ENCODE results near the gene LRRC15. TPM values are rescaled to one million over a fixed set of nuclear protein-coding genes. Genes with fewer than 3 reads are reported as not detected.
A peak's percentile ranks its signal among the peaks of the same experiment; 100 is the strongest.

The LRRC15 gene
- total RNA-seq, 1 experiment from 2014 or later = 0.28 TPM

GRCh38 chr3:194384156-194384555 lies 14.6 kb upstream of the LRRC15 start:
- Histone ChIP-seq H3K27me3 (ENCODE audit: control insufficient read depth, insufficient read depth, low read length) (no peaks in the 10 kb centered on the region), H3K4me1 (ENCODE audit: control insufficient read depth, insufficient read depth, low read length) (0 out of 2 replicates have a peak, but pooled peaks cover 6% of the 10 kb centered on the region), H3K4me3 (ENCODE audit: low read depth in 2 of 2, low read length in 2 of 2) (no peak overlapping the region), H3K27ac (ENCODE audit: low read length) (no peak overlapping the region), H3K36me3 (ENCODE audit: control insufficient read depth, insufficient read depth, low read length) (no peaks in the 10 kb centered on the region), H3K9me3 (ENCODE audit: control insufficient read depth, insufficient read depth, low read depth, low read length) (no peaks in the 10 kb centered on the region)
- in situ Hi-C loops (cut with HindIII; ENCODE audit: low pct_unique_long_range_greater_than_20kb, low sequenced_read_pairs) = no loop called here
- no peak for TF ChIP-seq REST (IDR thresholded peaks at IDR 0.05; ENCODE audit: insufficient read depth in 1 of 2, low read depth in 2 of 2, low read length in 1 of 2)
- TF ChIP-seq POLR2AphosphoS5 (IDR thresholded peaks at IDR 0.05; ENCODE audit: low read depth, low read length) = no peak
- TF ChIP-seq CTCF (IDR thresholded peaks at IDR 0.05) = no peak
- no peak for TF ChIP-seq TCF7L2 (IDR thresholded peaks at IDR 0.05; ENCODE audit: low read depth, low read length)
- TF ChIP-seq SIN3A (IDR thresholded peaks at IDR 0.05; ENCODE audit: borderline replicate concordance, insufficient read depth, low read depth, low read length) = no peak
- ChIA-PET POLR2A (no interaction called here), CTCF (no interaction called here)
- intact Hi-C loops (cut with micrococcal nuclease; ENCODE audit: unreplicated experiment) = no loop called here
- no TSS peak for BruUV-seq (replicated peaks)
- no peak for DNase-seq (ENCODE audit: low read depth, low spot score)
- peak; percentile 37; the same call in 1 of the 2 replicates for ATAC-seq

DNA sequence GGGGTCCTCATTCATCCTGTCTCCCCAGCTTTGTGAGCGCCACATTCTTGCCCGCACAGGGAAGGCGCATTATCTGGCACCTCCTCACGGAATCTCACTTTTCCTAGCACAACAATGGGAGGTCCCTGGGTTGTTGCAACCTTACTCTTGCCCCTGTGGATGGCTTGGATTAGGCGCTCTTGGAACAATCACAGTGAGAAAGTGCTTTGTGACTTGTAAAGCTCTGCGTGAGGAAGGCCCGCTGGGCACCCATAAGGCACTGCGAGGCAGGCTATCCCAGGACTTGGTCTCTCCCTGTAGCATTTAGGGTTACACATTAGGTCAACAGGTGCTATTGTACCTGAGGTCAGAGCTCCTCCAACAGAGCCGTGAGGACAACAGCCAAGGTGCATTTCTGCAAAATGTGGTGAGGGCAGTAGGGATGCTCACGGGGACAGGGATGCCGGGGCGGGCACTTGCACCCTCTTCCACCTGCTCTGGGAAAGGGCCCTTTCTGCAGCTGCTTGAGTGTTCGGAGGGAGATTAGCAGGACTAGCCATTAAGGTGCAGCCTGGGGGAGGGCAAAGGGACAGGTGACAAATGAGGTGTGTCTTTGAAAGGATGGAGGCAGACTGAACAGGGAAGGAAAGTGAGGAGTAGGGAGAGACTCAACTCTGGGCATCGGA lies 13.9 kb upstream of the LRRC15 start:
- no peaks in the 10 kb centered on the region for H3K9me3 ChIP-seq (ENCODE audit: control insufficient read depth, insufficient read depth, low read depth, low read length)
- no peaks in the 10 kb centered on the region for H3K36me3 ChIP-seq (ENCODE audit: control insufficient read depth, insufficient read depth, low read length)
- no TSS peak for BruUV-seq (replicated peaks)
- in situ Hi-C loops (cut with HindIII; ENCODE audit: low pct_unique_long_range_greater_than_20kb, low sequenced_read_pairs) = no loop called here
- H3K4me1 ChIP-seq (ENCODE audit: control insufficient read depth, insufficient read depth, low read length) = 0 out of 2 replicates have a peak, but pooled peaks cover 6% of the 10 kb centered on the region
- POLR2A ChIA-PET = interaction anchor here (0.7 kb wide), 1 partner anchor 21 kb away, joined by 4 read pairs; no protein-coding TSS in a partner anchor
- no peak for DNase-seq (ENCODE audit: low read depth, low spot score)
- TF ChIP-seq POLR2AphosphoS5 (IDR thresholded peaks at IDR 0.05; ENCODE audit: low read depth, low read length) (no peak), SIN3A (IDR thresholded peaks at IDR 0.05; ENCODE audit: borderline replicate concordance, insufficient read depth, low read depth, low read length) (no peak), TCF7L2 (IDR thresholded peaks at IDR 0.05; ENCODE audit: low read depth, low read length) (no peak), REST (IDR thresholded peaks at IDR 0.05; ENCODE audit: insufficient read depth in 1 of 2, low read depth in 2 of 2, low read length in 1 of 2) (no peak), CTCF (IDR thresholded peaks at IDR 0.05) (no peak)
- ATAC-seq = no peak
- CTCF ChIA-PET = no interaction called here
- intact Hi-C loops (cut with micrococcal nuclease; ENCODE audit: unreplicated experiment) = no loop called here
- H3K27ac ChIP-seq (ENCODE audit: low read length) = no peak overlapping the region
- no peak overlapping the region for H3K4me3 ChIP-seq (ENCODE audit: low read depth in 2 of 2, low read length in 2 of 2)
- H3K27me3 ChIP-seq (ENCODE audit: control insufficient read depth, insufficient read depth, low read length) = no peaks in the 10 kb centered on the region
